Measurements from ENCODE around the gene LCN1.

DNA sequence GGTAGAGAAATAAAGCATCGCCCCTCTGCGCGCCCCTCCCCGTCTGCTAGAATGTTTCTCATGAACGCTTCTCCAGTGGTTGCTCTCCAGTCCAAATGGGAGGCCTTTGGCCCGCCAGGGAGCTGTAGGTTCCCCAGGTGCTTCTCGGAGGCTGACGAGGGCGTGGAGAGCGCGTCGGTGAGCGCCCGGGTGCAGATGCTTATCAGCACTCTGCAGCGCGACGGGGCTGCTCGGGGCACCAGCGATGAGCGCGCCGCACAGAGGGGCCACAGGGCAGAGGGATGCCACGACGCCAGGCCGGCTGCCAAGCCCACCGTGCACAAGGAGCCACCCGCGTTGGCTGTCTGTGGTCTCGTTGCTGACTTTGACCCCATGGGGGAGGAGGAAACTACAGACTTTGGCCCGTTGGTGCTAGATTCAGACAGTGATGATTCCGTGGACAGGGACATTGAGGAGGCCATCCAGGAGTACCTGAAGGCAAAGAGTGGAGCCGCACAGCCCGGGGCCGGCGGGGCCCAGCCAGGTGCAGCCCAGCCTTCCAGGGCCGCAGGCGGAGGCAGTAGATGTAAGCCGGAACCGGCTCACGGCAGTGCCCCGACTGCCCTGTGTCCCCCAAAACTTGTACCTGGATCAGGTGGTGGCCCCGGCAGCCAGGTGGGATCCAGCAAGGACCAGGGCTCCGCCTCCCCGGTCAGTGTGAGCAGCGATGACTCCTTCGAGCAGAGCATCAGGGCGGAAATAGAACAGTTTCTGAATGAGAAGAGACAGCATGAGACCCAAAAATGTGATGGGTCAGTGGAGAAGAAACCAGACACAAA lies 36.6 kb upstream of the LCN1 start:
- no peak for TF ChIP-seq EZH2 (IDR thresholded peaks at IDR 0.05; ENCODE audit: insufficient read depth, poor library complexity, severe bottlenecking)
- no peak for TF ChIP-seq EZH2phosphoT487 (IDR thresholded peaks at IDR 0.05; ENCODE audit: insufficient read depth, low read depth)

Measured in GM23248 (cell line).